Caco-2 (cell line): ENCODE results near the gene MMP10. TPM values are rescaled to one million over a fixed set of nuclear protein-coding genes. Genes with fewer than 3 reads are reported as not detected.

ENCODE experiments used
- BruUV-seq: library from RNA; stranded (reverse); fragments of 400-500 nt; replicated peaks from 2 replicates; lab custom pipeline; 2021; lab: Mats Ljungman, UMichigan
- CTCF ChIA-PET: fragments of 300-600 bp; sonication (Branson Sonifier 250); formaldehyde crosslinking; loops from one replicate; lab custom pipeline; 2022; ENCODE audit warnings: antibody characterized with exemption; lab: Charles Lee
- POLR2A ChIA-PET: fragments of 300-600 bp; sonication (Branson Sonifier 250); formaldehyde crosslinking; loops from one replicate; lab custom pipeline; 2022; ENCODE audit warnings: antibody characterized with exemption; lab: Charles Lee
- DNase-seq, 2 experiments: peaks; one replicate each; pipeline versions ENCODE4 v3.0.0 to v3.0.0-alpha.2; 2020 to 2022
- H3K27me3 ChIP-seq: replicated peaks from 2 replicates; pipeline ENCODE4 v1.6.0; 2011; ENCODE audit warnings: low read length; ENCODE audit not compliant: control insufficient read depth, insufficient read depth
- H3K36me3 ChIP-seq: 2 replicates; pipeline ENCODE4 v1.5.1; 2011; ENCODE audit warnings: low read length; ENCODE audit not compliant: control insufficient read depth, insufficient read depth
- H3K4me1 ChIP-seq: fragments of 250-450 bp; sonication (Bioruptor Pico); 2 replicates; pipeline ENCODE4 v1.5.1; 2020; ENCODE audit warnings: mild to moderate bottlenecking
- H3K4me3 ChIP-seq: 2 replicates; pipeline ENCODE4 v1.5.1; 2011; ENCODE audit warnings: low read depth, mild to moderate bottlenecking, control low read depth, low read length
- H3K9me3 ChIP-seq: fragments of 250-450 bp; sonication (Bioruptor Pico); 2 replicates; pipeline ENCODE4 v1.5.1; 2020; ENCODE audit warnings: mild to moderate bottlenecking, moderate library complexity
- H3K27ac Mint-ChIP-seq: one replicate; pipeline ENCODE4 v1.8.0; 2022; ENCODE audit warnings: mixed read lengths; ENCODE audit not compliant: unreplicated experiment
- H3K27me3 Mint-ChIP-seq: one replicate; pipeline ENCODE4 v1.8.0; 2022; ENCODE audit warnings: mixed read lengths; ENCODE audit not compliant: insufficient read depth, unreplicated experiment
- H3K36me3 Mint-ChIP-seq: one replicate; pipeline ENCODE4 v1.8.0; 2022; ENCODE audit warnings: mild to moderate bottlenecking, mixed read lengths; ENCODE audit not compliant: insufficient read depth, unreplicated experiment
- H3K4me1 Mint-ChIP-seq: one replicate; pipeline ENCODE4 v1.8.0; 2022; ENCODE audit warnings: low read depth, mixed read lengths; ENCODE audit not compliant: unreplicated experiment
- H3K4me3 Mint-ChIP-seq: one replicate; pipeline ENCODE4 v1.8.0; 2022; ENCODE audit warnings: mild to moderate bottlenecking, moderate library complexity, mixed read lengths; ENCODE audit not compliant: unreplicated experiment
- H3K9me3 Mint-ChIP-seq: one replicate; pipeline ENCODE4 v1.8.0; 2022; ENCODE audit warnings: mixed read lengths; ENCODE audit not compliant: unreplicated experiment
- intact Hi-C: fragments of 100-400 bp; cut with micrococcal nuclease; formaldehyde crosslinking; loops from one replicate; pipeline ENCODE4 v1.10.0; 2022; ENCODE audit not compliant: unreplicated experiment
- total RNA-seq: library from RNA; stranded (reverse); gene quantifications from 2 replicates; pipeline ENCODE4 v1.2.3, GENCODE V29; 2022
- TF ChIP-seq, protein P1 (sequence below), 2 experiments: fragments of 200-600 bp in 1 of 2; IDR thresholded peaks; 1 replicate in 1 of 2; 2 replicates in 1 of 2; pipeline versions ENCODE4 v1.5.1 to v1.8.0; 2011 to 2022; ENCODE audit warnings: antibody characterized with exemption in 1 of 2, control low read depth in 1 of 2, inconsistent platforms in 1 of 2, low read depth in 1 of 2, low read length in 1 of 2, mild to moderate bottlenecking in 1 of 2, moderate library complexity in 1 of 2; ENCODE audit not compliant: insufficient read depth in 1 of 2, severe bottlenecking in 1 of 2, unreplicated experiment in 1 of 2

MMP10 gene
- total RNA-seq, 1 experiment from 2014 or later = 0.16 TPM

- CTCF ChIA-PET = no interaction called here
- no peaks in the 10 kb centered on the region for H3K4me1 Mint-ChIP-seq
- BruUV-seq = no TSS peak
These were observed 57.6 kb downstream of the MMP10 start for GRCh38 chr11:102722821-102723220.

More at GRCh38 chr11:102722821-102723220, 57.6 kb downstream of the MMP10 start:
- H3K4me3 ChIP-seq = no peak overlapping the region
- no peaks in the 10 kb centered on the region for H3K9me3 Mint-ChIP-seq
- no peak overlapping the region for H3K4me3 Mint-ChIP-seq
- POLR2A ChIA-PET = no interaction called here
- no peak overlapping the region for H3K27ac Mint-ChIP-seq
- no peaks in the 10 kb centered on the region for H3K4me1 ChIP-seq
- peaks cover 11% of the 10 kb centered on the region for H3K27me3 Mint-ChIP-seq
- no peaks in the 10 kb centered on the region for H3K9me3 ChIP-seq
- H3K27me3 ChIP-seq = no peaks in the 10 kb centered on the region
- intact Hi-C loops = no loop called here
- TF ChIP-seq, protein P1, sequence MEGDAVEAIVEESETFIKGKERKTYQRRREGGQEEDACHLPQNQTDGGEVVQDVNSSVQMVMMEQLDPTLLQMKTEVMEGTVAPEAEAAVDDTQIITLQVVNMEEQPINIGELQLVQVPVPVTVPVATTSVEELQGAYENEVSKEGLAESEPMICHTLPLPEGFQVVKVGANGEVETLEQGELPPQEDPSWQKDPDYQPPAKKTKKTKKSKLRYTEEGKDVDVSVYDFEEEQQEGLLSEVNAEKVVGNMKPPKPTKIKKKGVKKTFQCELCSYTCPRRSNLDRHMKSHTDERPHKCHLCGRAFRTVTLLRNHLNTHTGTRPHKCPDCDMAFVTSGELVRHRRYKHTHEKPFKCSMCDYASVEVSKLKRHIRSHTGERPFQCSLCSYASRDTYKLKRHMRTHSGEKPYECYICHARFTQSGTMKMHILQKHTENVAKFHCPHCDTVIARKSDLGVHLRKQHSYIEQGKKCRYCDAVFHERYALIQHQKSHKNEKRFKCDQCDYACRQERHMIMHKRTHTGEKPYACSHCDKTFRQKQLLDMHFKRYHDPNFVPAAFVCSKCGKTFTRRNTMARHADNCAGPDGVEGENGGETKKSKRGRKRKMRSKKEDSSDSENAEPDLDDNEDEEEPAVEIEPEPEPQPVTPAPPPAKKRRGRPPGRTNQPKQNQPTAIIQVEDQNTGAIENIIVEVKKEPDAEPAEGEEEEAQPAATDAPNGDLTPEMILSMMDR (IDR thresholded peaks at IDR 0.05; ENCODE audit: insufficient read depth in 1 of 2, low read depth in 1 of 2, low read length in 1 of 2, severe bottlenecking in 1 of 2, unreplicated experiment in 1 of 2) = no peak
- no peak for DNase-seq
- no peaks in the 10 kb centered on the region for H3K36me3 ChIP-seq
- no peaks in the 10 kb centered on the region for H3K36me3 Mint-ChIP-seq

Other genes with a start within 250 kb of the MMP10 start
- 1.0 TPM in 1 of 2 replicates, not detected in the other for gene MMP7, start 249.9 kb downstream of the MMP10 start, total RNA-seq
- gene MMP20, start 155.3 kb downstream of the MMP10 start, total RNA-seq = not detected in 2 replicates
- gene MMP27, start 74.9 kb downstream of the MMP10 start, total RNA-seq = not detected in 2 replicates
- gene MMP8, start 55.7 kb downstream of the MMP10 start, total RNA-seq = not detected in 2 replicates
- 15.7 and 37.6 TPM in 2 replicates for gene MMP1, start 17.5 kb upstream of the MMP10 start, total RNA-seq
- gene MMP3, start 63.0 kb upstream of the MMP10 start, total RNA-seq = 0.42 TPM in 1 of 2 replicates, not detected in the other
- gene MMP12, start 94.4 kb upstream of the MMP10 start, total RNA-seq = not detected in 2 replicates
- not detected in 2 replicates for gene MMP13, start 175.1 kb upstream of the MMP10 start, total RNA-seq